Measurements from ENCODE around the gene TOX2. TPM values are rescaled to one million over a fixed set of nuclear protein-coding genes. Genes with fewer than 3 reads are reported as not detected.

Gene TOX2
- total and polyA plus RNA-seq, 2 of the 4 experiments (the other 2 are of a cell fraction): 1.3 to 17.5 TPM

GRCh38 chr20:44080064-44080463, 165.4 kb downstream of the TOX2 start:
- Histone ChIP-seq H3K36me3 (ENCODE audit: control insufficient read depth, insufficient read depth, low read length) (no peaks in the 10 kb centered on the region), H3K79me1 (ENCODE audit: low read depth in 1 of 2, low read length in 2 of 2) (no peaks in the 10 kb centered on the region), H2AK9ac (replicated peaks; ENCODE audit: low read depth, low read length, poor library complexity) (no peak overlapping the region), H2BK20ac (ENCODE audit: low read depth, low read length) (peak overlapping the region; percentile 30), H4K8ac (ENCODE audit: low read depth in 2 of 2, low read length in 2 of 2) (no peak overlapping the region; a peak in 1 of 4 replicates), H3K4ac (ENCODE audit: low read depth, low read length) (peak overlapping the region; percentile 54), H3K4me2 (ENCODE audit: low read depth, low read length) (no peak overlapping the region), H3K56ac (ENCODE audit: extremely low read depth, insufficient read depth, low read length) (no peak overlapping the region), H3K9me1 (ENCODE audit: insufficient read depth, low read length) (peaks cover 5% of the 10 kb centered on the region), H2AK5ac (ENCODE audit: low read depth, low read length) (peak overlapping the region; percentile 83; the same call in 1 of the 2 replicates), H3K14ac (replicated peaks; ENCODE audit: low read depth, low read length) (peak overlapping the region; percentile 48), H3K4me1 (ENCODE audit: control insufficient read depth, insufficient read depth, low read length) (peaks cover 11% of the 10 kb centered on the region), H3K18ac (ENCODE audit: low read depth, low read length) (no peak overlapping the region), H3K9me3 (ENCODE audit: control insufficient read depth, insufficient read depth, low read length) (no peaks in the 10 kb centered on the region), H3K27me3 (ENCODE audit: control insufficient read depth, insufficient read depth, low read length) (no peaks in the 10 kb centered on the region), H3K27ac (ENCODE audit: insufficient read depth, low read length) (no peak overlapping the region), H2AFZ (replicated peaks; ENCODE audit: low read length, poor library complexity) (no peak overlapping the region), H3K23ac (ENCODE audit: low read depth, low read length) (no peak overlapping the region), H4K20me1 (ENCODE audit: insufficient read depth, low read length) (no peaks in the 10 kb centered on the region), H2BK15ac (ENCODE audit: low read depth, low read length) (peak overlapping the region; percentile 10; the same call in 1 of the 3 replicates), H4K5ac (ENCODE audit: low read depth, low read length) (no peak overlapping the region), H4K91ac (ENCODE audit: insufficient read depth, low read depth, low read length) (no peak overlapping the region), H2BK120ac (ENCODE audit: low read depth, low read length) (peak overlapping the region; percentile 52), H2BK5ac (ENCODE audit: low read depth, low read length, poor library complexity, severe bottlenecking) (no peak overlapping the region), H3K9ac (ENCODE audit: low read depth, low read length) (no peak overlapping the region), H3K4me3 (ENCODE audit: insufficient read depth, low read depth, low read length) (no peak overlapping the region)
- ChIA-PET POLR2A (ENCODE audit: unreplicated experiment) (interaction anchor here (1.0 kb wide), 1 partner anchor 329 kb away, joined by 3 read pairs; no protein-coding TSS in a partner anchor), CTCF (interaction anchor here (0.6 to 1.9 kb wide), 8 partner anchors 21 to 542 kb away, joined by 3 to 21 read pairs (median 3); no protein-coding TSS in a partner anchor)
- WGBS, 2 experiments (ENCODE audit: extremely low coverage in 2 of 2, insufficient read length in 1 of 2): 100% methylated on average over 5 of the region's 10 CpGs; no CpG with 5 or more reads in 1 of the 2 experiments
- in situ Hi-C loops (cut with MboI; ENCODE audit: low sequenced_read_pairs): loop anchor here (5.0 kb wide), 2 partner anchors 328 to 543 kb away; no protein-coding TSS in a partner anchor
- ATAC-seq (ENCODE audit: low read depth) (peak; percentile 28), DNase-seq (peak; percentile 71)
- no peak for TF ChIP-seq RAD21 (IDR thresholded peaks at IDR 0.05; ENCODE audit: low read length)
- no peak for TF ChIP-seq RCOR1 (IDR thresholded peaks at IDR 0.05; ENCODE audit: insufficient replicate concordance, low read length)
- no peak for TF ChIP-seq CHD1 (IDR thresholded peaks at IDR 0.05; ENCODE audit: low read depth, low read length)
- TF ChIP-seq RFX5 (IDR thresholded peaks at IDR 0.05; ENCODE audit: low read depth, low read length): no peak
- TF ChIP-seq POLR2A (IDR thresholded peaks at IDR 0.05; ENCODE audit: low read depth, low read length): no peak
- no peak for TF ChIP-seq CEBPB (IDR thresholded peaks at IDR 0.05; ENCODE audit: low read depth, low read length)
- no TSS peak for BruUV-seq (replicated peaks)
- intact Hi-C loops (cut with micrococcal nuclease): loop anchor here (1.0 to 5.0 kb wide), 5 partner anchors 165 to 618 kb away; partner anchors contain the start of gene TOX2
- dilution Hi-C loops (cut with HindIII; ENCODE audit: low sequenced_read_pairs, unreplicated experiment): no loop called here

Measured in IMR-90 (cell line).